Activated CD8-positive, alpha-beta memory T cell treated with anti-CD3 and anti-CD28 coated beads, Interleukin-2, amount 50 U/mL, for 1 hour (primary cell): ENCODE results near the gene MARK3.
"Not testable (repeated sequence)": the region's sequence is repeated elsewhere in the genome, so short reads cannot be mapped to it uniquely, and the experiment has no call there.

Source experiments
- DNase-seq: peaks from one replicate; pipeline ENCODE4 v3.0.0-alpha.2; 2020; ENCODE audit errors: extremely low read depth

The MARK3 gene

DNA sequence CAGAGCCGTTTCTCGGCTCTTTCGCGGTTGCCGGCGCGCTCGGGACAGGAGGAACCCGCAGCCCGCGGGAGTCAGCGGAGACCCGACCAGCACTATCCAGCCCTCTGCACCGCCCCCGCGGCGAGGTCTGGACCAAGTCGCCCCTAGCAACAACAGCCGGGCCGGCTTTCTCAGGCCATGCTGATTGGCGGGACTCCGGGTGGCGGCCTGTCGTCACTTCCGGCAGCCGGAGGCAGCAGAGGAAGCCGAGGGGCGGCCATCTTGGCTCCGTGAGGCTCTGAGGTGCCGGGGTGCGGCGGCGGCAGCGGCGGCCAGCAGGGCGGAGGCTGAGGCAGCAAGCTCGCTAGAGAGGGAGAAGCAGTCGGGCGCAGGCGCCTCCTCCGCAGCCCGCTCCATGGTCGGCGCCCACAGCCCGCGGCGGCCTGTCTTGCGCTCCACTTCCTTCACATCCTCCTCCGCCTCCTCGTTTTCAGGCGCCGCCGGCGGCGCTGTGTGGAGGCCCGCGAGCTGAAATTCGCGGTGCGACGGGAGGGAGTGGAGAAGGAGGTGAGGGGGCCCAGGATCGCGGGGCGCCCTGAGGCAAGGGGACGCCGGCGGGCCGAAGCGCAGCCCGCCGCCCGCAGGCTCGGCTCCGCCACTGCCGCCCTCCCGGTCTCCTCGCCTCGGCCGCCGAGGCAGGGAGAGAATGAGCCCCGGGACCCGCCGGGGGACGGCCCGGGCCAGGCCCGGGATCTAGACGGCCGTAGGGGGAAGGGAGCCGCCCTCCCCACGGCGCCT lies at the start of gene MARK3:
TSS of gene MARK3 (plus strand) at position 264 of the 777 bp plus-strand sequence. CDS start 615 bp downstream, outside the sequence.
- DNase-seq: peak; percentile 91

DNA sequence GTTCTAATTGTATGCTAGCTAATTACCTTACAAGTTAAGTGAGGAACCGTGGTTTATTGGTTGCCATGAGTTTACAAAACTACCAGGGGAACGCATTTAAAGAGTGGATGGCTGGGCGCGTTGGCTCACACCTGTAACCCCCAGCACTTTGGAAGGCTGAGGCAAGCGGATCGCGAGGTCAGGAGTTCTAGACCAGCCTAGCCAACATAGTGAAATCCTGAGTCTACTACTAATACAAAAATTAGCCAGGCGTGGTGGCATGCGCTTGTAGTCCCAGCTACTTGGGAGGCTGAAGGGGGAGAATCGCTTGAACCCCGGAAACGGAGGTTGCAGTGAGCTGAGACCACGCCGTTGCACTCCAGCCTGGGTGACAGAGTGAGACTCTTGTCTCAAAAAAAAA lies 49.0 kb upstream of the MARK3 start:
- no peak for DNase-seq

DNA sequence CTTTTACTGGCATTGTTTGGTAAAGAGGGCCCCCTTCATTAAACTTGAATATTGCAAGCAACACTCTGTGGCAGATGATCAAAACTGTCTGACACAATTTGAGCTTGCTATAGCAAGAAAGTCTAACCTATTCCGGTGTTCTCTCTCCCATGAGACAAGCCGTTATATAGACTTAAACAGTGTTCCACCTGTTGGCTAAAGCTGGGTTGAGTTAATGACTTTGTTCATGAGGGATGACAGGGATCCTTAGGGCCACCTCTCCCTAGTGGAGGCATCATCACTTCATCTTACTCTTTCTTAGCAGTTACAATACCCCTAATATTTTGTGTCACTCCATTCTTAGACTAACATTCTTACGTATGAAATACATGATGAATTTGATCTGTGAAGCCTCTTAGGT lies 47.4 kb upstream of the MARK3 start:
- DNase-seq: no peak

DNA sequence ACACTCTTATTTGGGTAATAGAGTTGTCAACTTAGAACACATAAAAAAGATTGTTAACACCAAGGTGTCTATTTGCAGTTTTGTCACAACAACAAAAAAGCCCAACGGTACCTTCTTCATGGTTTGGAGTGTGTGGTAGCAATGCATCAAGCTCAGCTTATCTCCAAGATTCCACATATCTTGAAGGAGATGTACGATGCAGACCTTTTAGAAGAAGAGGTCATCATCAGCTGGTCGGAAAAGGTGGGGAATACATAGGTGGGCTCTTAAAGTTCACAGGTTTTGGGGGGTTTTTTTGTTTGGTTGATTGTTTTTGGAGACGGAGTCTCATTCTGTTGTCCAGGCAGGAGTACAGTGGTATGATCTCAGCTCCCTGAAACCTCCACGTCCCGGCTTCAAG lies 45.7 kb upstream of the MARK3 start:
- DNase-seq: no peak

DNA sequence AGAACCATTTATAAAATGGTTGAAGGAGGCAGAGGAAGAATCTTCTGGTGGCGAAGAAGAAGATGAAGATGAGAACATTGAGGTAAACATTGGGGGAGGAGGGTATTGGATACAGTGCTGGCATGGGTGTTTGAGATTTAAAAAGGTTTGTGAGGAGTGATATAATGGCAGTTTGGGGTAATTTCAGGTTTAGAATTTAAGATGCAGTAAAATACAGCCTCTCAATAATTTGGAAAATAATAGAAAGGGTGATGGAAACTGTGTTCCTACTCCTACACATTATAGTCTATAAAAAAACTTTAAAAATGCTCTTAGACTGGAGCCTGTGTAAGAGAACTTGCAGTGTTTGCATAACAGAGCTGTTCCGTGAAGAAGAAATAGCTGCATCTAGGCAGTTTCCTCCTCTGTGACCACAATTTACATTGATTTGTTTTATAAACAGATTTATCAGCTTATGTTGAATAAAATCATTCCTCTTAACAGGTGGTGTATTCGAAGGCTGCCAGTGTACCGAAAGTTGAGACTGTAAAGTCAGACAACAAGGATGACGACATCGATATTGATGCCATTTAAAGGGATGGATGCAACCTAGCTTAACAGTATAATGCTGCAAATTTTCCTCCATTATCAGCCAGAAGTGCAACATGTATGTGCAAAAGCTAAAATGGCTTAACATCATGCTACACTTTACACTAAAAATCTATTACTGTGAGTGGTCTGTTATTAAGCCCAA lies 44.6 kb upstream of the MARK3 start:
- no peak for DNase-seq

DNA sequence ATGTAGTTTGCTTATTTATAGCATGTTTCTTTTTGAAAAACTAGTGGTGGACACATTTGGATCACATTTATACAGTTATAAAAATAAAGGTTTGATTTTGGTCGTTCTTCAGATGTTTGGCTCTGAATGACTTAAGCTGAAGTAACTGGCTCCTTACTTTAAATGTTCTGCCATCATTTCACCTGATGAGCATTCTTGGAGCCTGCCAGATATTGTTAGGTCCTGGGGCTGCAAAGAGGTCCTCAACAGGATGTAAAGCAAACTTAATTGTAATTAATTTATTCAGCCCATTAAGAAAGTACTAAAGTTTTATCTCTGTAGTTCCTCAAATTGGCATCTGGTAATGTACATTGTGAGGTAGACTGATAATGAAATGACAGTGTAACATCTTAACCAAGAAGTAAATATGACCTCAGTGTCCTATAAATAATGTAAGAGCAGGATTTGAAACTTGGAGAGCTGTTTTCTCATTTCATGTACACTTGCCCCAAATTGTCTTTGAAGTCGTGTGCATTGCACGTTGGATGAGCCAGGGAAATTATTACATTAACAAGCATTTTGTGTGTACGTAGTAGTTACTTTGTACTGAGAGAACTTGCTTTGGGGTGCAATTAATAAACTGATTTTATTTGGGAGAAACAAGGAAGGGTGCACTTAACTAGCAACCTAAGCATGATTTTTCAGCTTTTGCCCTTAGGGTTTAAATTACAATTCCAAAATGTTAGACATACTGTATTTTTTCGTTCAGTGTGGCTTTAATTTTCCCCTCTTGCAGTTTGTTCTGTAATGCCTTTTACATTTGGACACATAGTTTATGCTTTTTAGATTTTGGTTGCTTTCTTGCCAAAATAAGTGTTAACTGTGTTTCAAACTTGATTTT lies 43.7 kb upstream of the MARK3 start:
- DNase-seq: no peak

DNA sequence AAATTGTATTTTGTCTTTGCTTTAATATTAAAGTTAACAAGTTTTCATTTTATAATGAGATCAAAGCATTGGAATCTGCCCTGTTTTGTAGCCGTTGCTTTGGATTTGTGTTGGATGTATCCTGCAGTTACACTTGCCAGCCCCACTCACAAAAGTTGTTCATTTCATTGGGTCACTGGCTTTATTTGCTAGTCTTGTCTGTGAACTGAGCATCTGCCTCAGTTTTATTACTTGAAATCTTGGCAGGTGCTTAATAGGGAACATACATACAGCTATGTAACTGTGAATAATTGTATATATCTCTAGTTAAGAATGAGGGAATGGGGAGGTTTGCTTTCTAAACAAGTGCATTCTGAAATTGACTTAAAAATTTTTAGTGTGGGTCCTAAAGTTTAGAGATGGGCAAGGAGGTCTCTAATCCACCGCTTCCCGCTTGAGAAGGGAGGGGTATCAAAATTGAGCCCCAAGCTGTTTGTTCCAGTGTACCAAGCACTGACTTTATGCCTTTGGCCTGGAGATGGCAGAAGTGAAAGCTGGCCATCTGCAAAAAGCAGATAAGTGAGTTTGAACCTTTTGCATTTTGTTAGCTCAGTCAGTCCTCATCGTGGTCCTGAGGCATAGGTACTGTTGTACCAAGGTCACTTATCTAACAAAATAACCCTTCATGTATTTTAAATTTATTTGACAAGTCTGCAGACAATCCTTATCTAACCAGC lies 41.9 kb upstream of the MARK3 start:
- DNase-seq: no peak

DNA sequence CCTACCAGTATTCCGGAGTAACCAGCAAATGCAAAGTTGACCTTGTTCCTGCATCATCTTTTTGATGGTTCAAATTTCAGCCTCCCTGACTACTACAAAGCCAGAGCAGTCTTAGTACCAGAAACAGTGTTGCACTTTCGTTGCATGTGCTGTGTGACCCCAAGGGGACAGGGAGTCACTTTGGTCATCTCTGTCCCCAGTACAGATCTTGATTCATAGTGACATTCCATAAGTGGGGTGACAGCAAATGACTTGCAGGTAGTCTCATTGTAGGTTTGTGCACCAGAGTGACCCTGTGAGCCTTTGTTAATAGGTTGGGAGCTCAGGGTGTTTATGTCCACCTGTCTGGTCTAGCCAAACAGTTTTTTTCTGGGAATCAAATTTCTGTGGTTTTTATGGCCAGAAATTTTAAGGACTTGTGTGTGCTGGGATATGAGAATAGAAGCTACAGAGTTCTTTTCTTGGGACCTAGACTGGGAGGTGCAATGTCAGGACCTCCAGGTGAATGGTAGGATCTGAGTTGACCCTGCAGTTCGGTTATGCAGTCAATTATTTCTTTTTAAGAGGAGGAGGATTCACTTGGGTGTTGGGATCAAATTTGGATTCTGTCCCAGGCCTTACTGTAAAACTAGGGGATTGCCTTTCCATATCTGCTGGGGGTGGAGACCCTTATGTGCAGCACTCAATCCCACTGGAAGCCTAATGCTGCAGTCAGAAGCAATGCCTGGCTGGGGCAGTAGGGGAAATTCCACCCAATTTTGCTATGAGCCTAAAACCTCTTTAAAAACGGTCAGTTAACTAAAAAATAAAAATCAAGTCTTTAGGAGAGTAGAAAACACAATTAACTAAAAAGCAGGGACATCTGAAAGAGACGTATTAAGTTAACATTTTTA lies 41.1 kb upstream of the MARK3 start:
- no peak for DNase-seq

DNA sequence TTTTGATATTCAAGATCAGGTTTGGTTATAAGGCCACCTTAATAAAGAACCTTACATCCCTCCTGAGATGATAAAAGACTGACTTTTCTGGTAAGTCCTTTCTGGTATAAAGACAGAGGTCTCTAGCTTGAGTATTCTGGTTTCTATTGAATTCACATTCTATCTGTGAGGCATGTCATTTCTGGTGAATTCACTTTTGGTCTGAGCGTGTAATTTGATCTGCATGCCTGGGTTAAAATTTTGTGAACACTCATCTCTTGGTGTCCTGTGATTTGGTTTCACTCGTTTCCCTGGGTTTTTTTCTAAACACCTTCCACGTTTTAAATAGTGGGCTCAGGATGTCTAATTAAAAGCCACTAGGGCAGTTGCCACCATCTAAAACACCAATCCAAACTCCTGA lies 38.9 kb upstream of the MARK3 start:
- DNase-seq: no peak

DNA sequence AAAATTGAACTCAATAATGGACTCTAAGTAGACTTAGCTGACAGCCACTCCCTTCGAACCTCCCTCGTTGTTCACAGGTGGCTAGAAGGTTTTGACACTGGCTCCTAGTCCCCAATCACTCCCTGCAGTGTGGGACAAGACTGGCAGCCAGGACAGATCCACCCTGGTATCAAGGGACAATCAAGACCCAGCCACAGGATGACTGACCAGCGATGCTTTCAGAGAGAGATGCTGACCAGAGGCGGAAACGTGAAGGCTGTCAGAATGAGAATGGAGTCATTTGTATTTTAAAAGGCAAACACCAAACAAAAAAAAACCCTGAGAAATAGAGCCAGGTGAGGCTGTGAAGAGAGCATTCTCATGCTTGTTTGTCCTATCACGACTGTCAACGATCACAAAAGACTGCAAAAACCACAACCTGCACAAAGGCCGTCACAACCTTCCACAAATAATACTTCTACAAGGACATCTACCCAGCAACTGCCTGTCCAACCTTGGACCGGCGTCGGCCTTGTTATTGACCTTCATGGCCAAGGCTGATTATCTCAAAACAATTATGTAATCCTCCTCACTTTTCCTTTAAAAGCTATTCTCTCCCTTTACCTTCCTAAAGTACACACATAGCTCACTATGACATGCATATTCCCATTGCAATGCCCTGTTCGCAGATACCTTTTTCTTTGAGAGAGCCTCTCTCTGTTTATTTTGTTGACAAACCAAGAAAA lies 38.0 kb upstream of the MARK3 start:
- no peak for DNase-seq

DNA sequence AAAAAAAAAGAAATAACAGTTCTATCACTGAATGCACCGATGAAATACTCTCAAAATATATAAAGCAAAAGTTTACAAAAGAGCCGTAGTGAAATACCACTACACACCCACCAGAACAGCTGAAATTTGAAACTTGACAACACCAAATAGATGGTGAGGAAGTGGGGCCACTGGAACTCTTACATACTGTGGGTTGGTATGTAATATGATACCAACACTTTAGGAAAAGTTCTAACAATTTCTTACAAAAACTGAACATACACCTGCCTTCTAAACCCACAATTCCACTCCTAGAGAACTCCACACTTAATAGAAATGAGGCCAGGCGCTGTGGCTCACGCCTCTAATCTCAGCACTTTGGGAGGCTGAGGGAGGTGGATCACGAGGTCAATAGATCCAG lies 37.1 kb upstream of the MARK3 start:
- no peak for DNase-seq

DNA sequence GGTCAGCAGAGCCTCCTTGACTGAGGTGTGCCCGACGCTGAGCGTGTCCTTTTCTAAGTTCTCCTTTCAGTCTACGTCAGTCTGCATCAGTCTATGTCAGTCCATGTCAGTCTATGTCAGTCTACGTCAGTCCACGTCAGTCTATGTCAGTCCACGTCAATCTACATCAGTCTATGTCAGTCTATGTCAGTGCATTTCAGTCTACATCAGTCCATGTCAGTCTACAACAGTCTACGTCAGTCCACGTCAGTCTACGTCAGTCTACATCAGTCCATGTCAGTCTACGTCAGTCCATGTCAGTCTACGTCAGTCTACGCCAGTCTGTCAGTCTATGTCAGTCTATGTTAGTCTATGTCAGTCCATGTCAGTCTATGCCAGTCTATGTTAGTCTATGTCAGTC lies 35.2 kb upstream of the MARK3 start:
- DNase-seq: no peak

DNA sequence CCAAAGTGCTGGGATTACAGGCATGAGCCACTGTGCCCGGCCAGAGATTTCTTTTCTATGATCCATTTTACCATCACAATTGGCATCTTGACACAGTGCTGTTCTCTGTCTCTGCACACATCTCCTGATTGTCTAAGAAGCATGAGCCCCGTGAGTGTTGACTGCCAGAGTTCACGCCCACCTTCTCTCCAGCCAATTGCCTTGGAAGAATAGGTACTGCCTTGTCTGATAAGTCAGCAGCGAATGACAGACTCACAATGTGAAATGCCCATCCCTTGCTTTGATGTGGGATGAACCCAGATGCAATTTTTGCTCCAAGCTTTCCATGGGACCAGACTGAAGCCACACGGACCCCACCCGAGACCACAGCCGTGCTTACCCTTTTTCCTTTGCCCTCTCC lies 31.9 kb upstream of the MARK3 start:
- DNase-seq: no peak

DNA sequence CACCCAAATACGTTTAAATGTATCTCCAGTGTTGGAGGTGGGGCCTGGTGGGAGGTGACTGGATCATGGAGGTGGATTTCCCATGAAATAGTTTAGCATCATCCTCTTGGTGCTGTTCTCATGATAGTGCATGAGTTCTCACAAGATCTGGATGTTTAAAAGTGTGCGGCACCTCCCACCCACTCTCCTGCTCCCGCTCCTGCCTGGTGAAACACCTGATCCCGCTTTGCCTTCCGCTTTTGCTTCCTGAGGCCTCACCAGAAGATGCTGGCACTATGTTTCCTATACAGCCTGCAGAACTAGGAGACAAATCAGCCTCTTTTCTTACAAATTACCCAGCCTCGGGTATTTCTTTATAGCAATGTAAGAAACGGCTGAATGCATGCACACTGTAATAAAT lies 31.1 kb upstream of the MARK3 start:
- DNase-seq: no peak

DNA sequence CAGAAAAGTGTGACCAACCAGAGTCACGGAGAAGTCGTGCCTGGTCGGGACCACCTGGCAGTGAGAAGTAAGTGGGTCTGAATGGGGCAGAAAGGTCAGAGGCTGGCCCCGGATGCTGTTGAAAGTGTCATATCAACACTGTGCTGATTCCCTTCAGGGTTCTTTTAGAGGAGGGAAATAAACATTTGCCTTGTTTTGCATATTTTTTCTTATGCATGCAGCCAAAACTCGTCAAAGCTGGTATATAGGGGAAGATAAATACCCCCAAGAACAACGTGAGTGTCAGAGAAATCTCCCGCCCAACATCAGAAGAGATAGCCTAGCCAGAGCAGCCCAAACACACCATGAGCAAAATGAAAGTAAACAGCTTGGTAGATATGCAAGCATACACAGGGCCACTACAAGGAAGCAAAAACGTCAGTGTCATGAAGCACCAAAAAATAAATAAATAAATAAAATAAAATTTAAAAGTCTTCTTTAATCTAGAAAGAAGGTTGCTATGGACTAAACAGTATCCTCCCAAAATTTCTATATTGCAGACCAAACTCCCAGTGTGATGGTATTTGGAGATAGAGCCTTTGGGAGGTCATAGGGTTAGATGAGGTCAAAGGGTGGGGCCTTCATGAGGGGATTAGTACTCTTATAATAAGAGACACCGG lies 29.1 kb upstream of the MARK3 start:
- DNase-seq: no peak

DNA sequence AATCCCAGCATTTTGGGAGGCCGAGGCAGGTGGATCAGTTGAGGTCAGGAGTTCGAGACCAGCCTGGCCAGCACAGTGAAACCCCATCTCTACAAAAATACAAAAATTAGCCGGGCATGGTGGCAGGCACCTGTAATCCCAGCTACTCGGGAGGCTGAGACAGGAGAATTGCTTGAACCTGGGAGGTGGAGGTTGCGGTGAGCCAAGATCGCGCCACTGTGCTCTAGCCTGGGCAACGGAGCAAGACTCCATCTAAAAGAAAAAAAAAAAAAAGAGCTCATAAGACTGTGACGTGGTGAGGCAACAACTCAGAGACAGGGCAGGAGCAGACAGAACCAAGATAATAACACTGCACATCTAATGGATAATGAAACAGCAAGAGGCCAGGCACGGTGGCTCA lies 27.7 kb upstream of the MARK3 start:
- DNase-seq: not testable (repeated sequence)

DNA sequence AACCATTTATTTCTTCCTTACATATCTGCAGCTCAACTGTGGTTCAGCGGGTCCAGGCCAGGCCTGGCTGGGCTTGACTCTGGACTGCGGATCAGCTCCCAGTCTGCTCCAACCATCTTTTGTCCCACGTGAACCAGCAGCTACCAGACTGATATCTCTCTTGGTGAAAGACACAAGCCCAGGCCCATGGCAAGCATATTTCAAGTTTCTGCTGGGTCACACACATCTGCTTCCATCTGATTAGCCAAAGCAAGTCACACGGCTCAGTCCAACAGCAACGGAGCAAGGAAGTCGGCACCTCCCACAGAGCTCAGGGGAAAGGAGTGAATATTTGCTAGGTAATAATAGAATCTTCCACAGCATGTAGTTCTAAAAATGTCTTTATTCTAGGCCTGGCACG lies 24.7 kb upstream of the MARK3 start:
- DNase-seq: no peak

DNA sequence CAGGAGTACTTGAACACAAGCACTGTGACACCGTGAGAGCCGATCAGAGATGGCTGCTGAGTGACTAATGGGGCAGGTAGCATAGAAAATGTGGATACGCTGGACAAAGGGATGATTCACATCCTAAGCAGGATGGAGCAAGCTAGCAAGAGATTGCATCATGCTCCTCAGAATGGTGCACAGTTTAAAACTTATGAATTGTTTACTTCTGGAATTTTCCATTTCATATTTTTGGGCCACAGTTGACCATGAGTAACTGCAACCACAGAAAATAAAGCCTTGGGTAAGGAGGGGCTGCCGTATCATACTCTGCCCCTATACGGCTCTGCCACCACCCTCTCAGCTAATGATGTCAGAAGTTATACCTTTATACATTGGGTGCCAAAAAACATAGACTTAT lies 23.3 kb upstream of the MARK3 start:
- no peak for DNase-seq

DNA sequence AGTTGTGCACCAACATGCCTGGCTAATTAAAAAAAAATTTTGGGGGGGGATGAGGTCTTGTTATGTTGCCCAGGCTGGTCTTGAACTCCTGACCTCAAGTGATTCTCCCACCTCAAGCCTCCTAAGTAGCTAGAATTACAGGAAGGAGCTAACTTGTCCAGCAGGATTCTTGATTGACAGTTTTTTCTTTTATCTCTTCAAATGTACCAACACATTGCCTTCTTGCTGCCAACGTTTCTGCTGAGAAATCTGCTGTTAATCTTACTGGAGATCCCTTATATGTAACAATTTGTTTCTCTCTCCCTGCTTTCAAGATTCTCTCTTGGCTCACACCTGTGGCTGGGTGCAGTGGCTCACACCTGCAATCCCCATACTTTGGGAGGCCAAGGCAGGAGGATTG lies 22.4 kb upstream of the MARK3 start:
- no peak for DNase-seq

DNA sequence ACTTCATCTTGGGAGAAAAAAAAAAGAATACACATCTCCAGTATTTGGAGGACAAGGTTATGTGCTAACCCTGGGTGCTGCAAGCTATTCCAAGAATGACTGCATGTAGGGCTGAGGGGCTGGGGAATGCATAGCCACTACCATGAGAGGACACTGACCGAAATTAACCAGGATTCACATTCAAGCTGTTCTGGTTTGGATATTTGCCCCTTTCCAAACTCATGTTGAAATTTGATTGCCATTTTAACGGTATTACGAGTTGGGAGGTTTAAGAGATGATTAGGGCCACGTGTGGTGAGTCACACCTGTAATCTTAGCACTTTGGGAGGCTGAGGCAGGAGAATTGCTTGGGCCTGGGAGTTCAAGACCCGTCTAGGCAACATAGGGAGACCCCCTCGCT lies 18.5 kb upstream of the MARK3 start:
- no peak for DNase-seq
